HG02938 (cell line): ENCODE data around the gene HAUS3.

Source experiments
- ATAC-seq: cut with Tn5 transposase; IDR thresholded peaks from one replicate; pipeline ENCODE4 v1.9.1; 2021; ENCODE audit warnings: mild to moderate bottlenecking, moderate library complexity; ENCODE audit not compliant: unreplicated experiment

Gene HAUS3

GRCh38 chr4:2241410-2242353 is at the start of gene HAUS3, which contains the start of gene POLN:
HAUS3 (minus strand) TSS chr4:2242121; CDS start chr4:2240946, 1,175 bp downstream.
POLN (minus strand) TSS chr4:2242121; CDS start chr4:2229231, 12,890 bp downstream.
- ATAC-seq, result peak; percentile 79

GRCh38 chr4:2290974-2291704 is 49.2 kb upstream of the HAUS3 start:
- ATAC-seq, result no peak

- no peak for ATAC-seq
Observed at GRCh38 chr4:2290488-2290887, 48.6 kb upstream of the HAUS3 start.

- ATAC-seq, result no peak
Observed at GRCh38 chr4:2289955-2290333, 48.0 kb upstream of the HAUS3 start.

- ATAC-seq, result no peak
Observed at GRCh38 chr4:2289311-2289954, 47.5 kb upstream of the HAUS3 start.

- ATAC-seq, result no peak
Observed at GRCh38 chr4:2288051-2288541, 46.2 kb upstream of the HAUS3 start.

- no peak for ATAC-seq
Observed at GRCh38 chr4:2287594-2287915, 45.6 kb upstream of the HAUS3 start.

- ATAC-seq, result no peak
Observed at GRCh38 chr4:2286904-2287593, 45.1 kb upstream of the HAUS3 start.

GRCh38 chr4:2285613-2286381 is 43.9 kb upstream of the HAUS3 start:
- ATAC-seq, result no peak

- no peak for ATAC-seq
Observed at GRCh38 chr4:2284934-2285612, 43.2 kb upstream of the HAUS3 start.

- ATAC-seq, result no peak
Observed at GRCh38 chr4:2284161-2284933, 42.4 kb upstream of the HAUS3 start.

- ATAC-seq, result no peak
Observed at GRCh38 chr4:2283199-2283711, 41.3 kb upstream of the HAUS3 start.

GRCh38 chr4:2281575-2282343 is 39.8 kb upstream of the HAUS3 start:
- ATAC-seq, result no peak

GRCh38 chr4:2280531-2281300 is 38.8 kb upstream of the HAUS3 start:
- ATAC-seq, result no peak

- ATAC-seq, result no peak
Observed at GRCh38 chr4:2277956-2278355, 36.0 kb upstream of the HAUS3 start.

- no peak for ATAC-seq
Observed at GRCh38 chr4:2276581-2277325, 34.8 kb upstream of the HAUS3 start.
